G401 (cell line): ENCODE data around the gene MAP3K5. TPM values are rescaled to one million over a fixed set of nuclear protein-coding genes. Genes with fewer than 3 reads are reported as not detected.
"Not testable (repeated sequence)": the region's sequence is repeated elsewhere in the genome, so short reads cannot be mapped to it uniquely, and the experiment has no call there.

Experiments
- DNase-seq: peaks from one replicate; pipeline ENCODE4 v3.0.0-alpha.2; 2015; ENCODE audit warnings: low spot score
- in situ Hi-C: cut with HindIII; loops from 2 replicates; pipeline ENCODE4 v1.10.0; 2016; ENCODE audit warnings: low sequenced_read_pairs, mixed read lengths
- total RNA-seq: library from RNA; depleted of rRNA; stranded (reverse); fragments of >200 nt; shearing (Covaris generic); gene quantifications from 2 replicates; pipeline ENCODE4 v1.2.3, GENCODE V29; 2014

The MAP3K5 gene
- total RNA-seq, 1 experiment from 2014 or later, result not detected

- no peak for DNase-seq
- in situ Hi-C loops, result no loop called here
Observed at GRCh38 chr6:136710877-136711552, 81.3 kb downstream of the MAP3K5 start.

GRCh38 chr6:136709429-136709828, 82.8 kb downstream of the MAP3K5 start:
- DNase-seq, result no peak
- in situ Hi-C loops, result no loop called here

GRCh38 chr6:136706430-136706829, 85.8 kb downstream of the MAP3K5 start:
- peak; percentile 97 for DNase-seq
- in situ Hi-C loops, result no loop called here

GRCh38 chr6:136703331-136703865, 88.9 kb downstream of the MAP3K5 start:
- in situ Hi-C loops, result no loop called here
- no peak for DNase-seq

GRCh38 chr6:136701045-136701444, 91.2 kb downstream of the MAP3K5 start:
- in situ Hi-C loops, result no loop called here
- DNase-seq, result peak; percentile 78

- in situ Hi-C loops, result no loop called here
- no peak for DNase-seq
Observed at GRCh38 chr6:136699358-136699757, 92.9 kb downstream of the MAP3K5 start.

GRCh38 chr6:136696783-136697364, 95.4 kb downstream of the MAP3K5 start:
- DNase-seq, result no peak
- in situ Hi-C loops, result no loop called here

GRCh38 chr6:136696238-136696637, 96.0 kb downstream of the MAP3K5 start:
- DNase-seq, result no peak
- in situ Hi-C loops, result no loop called here

GRCh38 chr6:136695412-136695811, 96.9 kb downstream of the MAP3K5 start:
- in situ Hi-C loops, result no loop called here
- DNase-seq, result no peak

- in situ Hi-C loops, result no loop called here
- DNase-seq, result no peak
Observed at GRCh38 chr6:136693090-136693489, 99.2 kb downstream of the MAP3K5 start.

- DNase-seq, in situ Hi-C loops: not testable (repeated sequence)
Observed at GRCh38 chr6:136687894-136688293, 104.4 kb downstream of the MAP3K5 start.

GRCh38 chr6:136685540-136686108, 106.7 kb downstream of the MAP3K5 start:
- DNase-seq, result no peak
- in situ Hi-C loops, result no loop called here

GRCh38 chr6:136684466-136684865, 107.8 kb downstream of the MAP3K5 start:
- no peak for DNase-seq
- in situ Hi-C loops, result no loop called here

- DNase-seq, result no peak
- in situ Hi-C loops, result no loop called here
Observed at GRCh38 chr6:136683209-136683941, 108.9 kb downstream of the MAP3K5 start.

GRCh38 chr6:136682292-136682691, 110.0 kb downstream of the MAP3K5 start:
- in situ Hi-C loops, result no loop called here
- no peak for DNase-seq

GRCh38 chr6:136677822-136678221, 114.5 kb downstream of the MAP3K5 start:
- no peak for DNase-seq
- in situ Hi-C loops, result no loop called here

GRCh38 chr6:136677344-136677743, 114.9 kb downstream of the MAP3K5 start:
- DNase-seq, result no peak
- in situ Hi-C loops, result no loop called here

- in situ Hi-C loops, result no loop called here
- no peak for DNase-seq
Observed at GRCh38 chr6:136676075-136676474, 116.2 kb downstream of the MAP3K5 start.

GRCh38 chr6:136673571-136673970, 118.7 kb downstream of the MAP3K5 start:
- no peak for DNase-seq
- in situ Hi-C loops, result no loop called here

- in situ Hi-C loops, result no loop called here
- no peak for DNase-seq
Observed at GRCh38 chr6:136672144-136672543, 120.1 kb downstream of the MAP3K5 start.
